HCT116 (cell line): ENCODE measurements around the gene UBE2F. TPM values are rescaled to one million over a fixed set of nuclear protein-coding genes. Genes with fewer than 3 reads are reported as not detected.

Experiments used
- ATAC-seq: fragments of 200-7000 bp; cut with Tn5 transposase; 2 replicates; pipeline ENCODE4 v1.9.1; 2020; ENCODE audit warnings: mild to moderate bottlenecking, moderate library complexity
- BruUV-seq: library from RNA; stranded (reverse); fragments of 400-500 nt; replicated peaks from 2 replicates; lab custom pipeline; 2021; lab: Mats Ljungman, UMichigan
- CTCF ChIA-PET: fragments of 300-600 bp; sonication (Branson Sonifier 250); formaldehyde crosslinking; loops from one replicate; lab custom pipeline; 2021; ENCODE audit warnings: antibody characterized with exemption; lab: Charles Lee
- POLR2A ChIA-PET: fragments of 300-600, 350-600 bp; sonication (Branson Sonifier 250); formaldehyde crosslinking; loops from one replicate; lab custom pipeline; 2021; ENCODE audit warnings: antibody characterized with exemption; lab: Charles Lee
- RAD21 ChIA-PET, 2 experiments: fragments of 300-600 bp; sonication (Branson Sonifier 250); formaldehyde crosslinking; loops; one replicate each; lab custom pipeline; 2023; ENCODE audit warnings: low total read pairs in 2 of 2; ENCODE audit not compliant: uncharacterized antibody in 2 of 2, unreplicated experiment in 2 of 2, low non-redundant PET in 1 of 2; lab: Charles Lee
- DNase-seq: peaks from one replicate; pipeline ENCODE4 v3.0.0-alpha.2; 2010; ENCODE audit warnings: low read depth, low spot score
- H2AFZ ChIP-seq: fragments of 200-600 bp; shearing (Covaris generic), sonication (generic); 2 replicates; pipeline ENCODE4 v1.6.1; 2017; ENCODE audit warnings: low read depth, mixed run types, mixed read lengths, antibody characterized with exemption, low read length; ENCODE audit not compliant: poor library complexity, severe bottlenecking
- H3K27ac ChIP-seq: 2 replicates; pipeline ENCODE4 v1.5.1; 2012; ENCODE audit warnings: low read depth, low read length
- H3K27me3 ChIP-seq: fragments of 200-600 bp; sonication (generic); 2 replicates; pipeline ENCODE4 v1.6.1; 2016; ENCODE audit warnings: mixed run types, low read length, mixed read lengths; ENCODE audit not compliant: insufficient read depth
- H3K36me3 ChIP-seq, 2 experiments: fragments of 200-500 bp in 1 of 2; fragments of 200-600 bp in 1 of 2; sonication (Bioruptor generic) in 1 of 2; sonication (generic) in 1 of 2; 2 replicates each; pipeline versions ENCODE4 v1.5.1 to v1.6.1; 2014 to 2016; ENCODE audit warnings: low read length in 2 of 2, inconsistent platforms in 1 of 2, mixed read lengths in 1 of 2, mixed run types in 1 of 2; ENCODE audit not compliant: insufficient read depth in 2 of 2, control insufficient read depth in 1 of 2
- H3K4me1 ChIP-seq, 2 experiments: fragments of 200-600 bp in 1 of 2; sonication (generic) in 1 of 2; 2 replicates each; pipeline versions ENCODE4 v1.5.1 to v1.6.1; 2012 to 2017; ENCODE audit warnings: low read length in 2 of 2, inconsistent platforms in 1 of 2, mild to moderate bottlenecking in 1 of 2, mixed read lengths in 1 of 2, mixed run types in 1 of 2, moderate library complexity in 1 of 2; ENCODE audit not compliant: insufficient read depth in 2 of 2, control insufficient read depth in 1 of 2
- H3K4me2 ChIP-seq: fragments of 200-600 bp; sonication (generic); 2 replicates; pipeline ENCODE4 v1.6.1; 2017; ENCODE audit warnings: mixed run types, low read length, mixed read lengths
- H3K4me3 ChIP-seq, 2 experiments: fragments of 200-600 bp in 1 of 2; sonication (generic) in 1 of 2; replicated peaks in 1 of 2; 2 replicates each; pipeline ENCODE4 v1.5.1; 2011 to 2016; ENCODE audit warnings: low read length in 2 of 2, control low read depth in 1 of 2, low read depth in 1 of 2, mild to moderate bottlenecking in 1 of 2, mixed read lengths in 1 of 2, mixed run types in 1 of 2
- H3K79me2 ChIP-seq: fragments of 200-600 bp; sonication (generic); 2 replicates; pipeline ENCODE4 v1.6.1; 2017; ENCODE audit warnings: mild to moderate bottlenecking, mixed run types, low read length, moderate library complexity, mixed read lengths; ENCODE audit not compliant: insufficient read depth
- H3K9ac ChIP-seq: fragments of 200-600 bp; sonication (generic); 2 replicates; pipeline ENCODE4 v1.6.1; 2016; ENCODE audit warnings: low read length, mixed read lengths
- H3K9me2 ChIP-seq: fragments of 200-600 bp; sonication (generic), shearing (Covaris generic); 2 replicates; pipeline ENCODE4 v1.6.1; 2017; ENCODE audit warnings: mixed run types, mild to moderate bottlenecking, moderate library complexity; ENCODE audit not compliant: insufficient read depth
- H3K9me3 ChIP-seq, 2 experiments: fragments of 200-500 bp in 1 of 2; fragments of 200-600 bp in 1 of 2; sonication (Bioruptor generic) in 1 of 2; sonication (generic) in 1 of 2; 2 replicates each; pipeline ENCODE4 v1.6.1; 2014 to 2017; ENCODE audit warnings: low read length in 2 of 2, mixed read lengths in 2 of 2, inconsistent platforms in 1 of 2, low read depth in 1 of 2, mild to moderate bottlenecking in 1 of 2, mixed run types in 1 of 2, moderate library complexity in 1 of 2; ENCODE audit not compliant: control insufficient read depth in 1 of 2, insufficient read depth in 1 of 2
- H4K20me1 ChIP-seq: fragments of 200-600 bp; sonication (generic), shearing (Covaris generic); 2 replicates; pipeline ENCODE4 v1.6.1; 2017; ENCODE audit warnings: mixed run types, mild to moderate bottlenecking, moderate library complexity; ENCODE audit not compliant: insufficient read depth
- EGR1 ChIP-seq: IDR thresholded peaks from 2 replicates; pipeline ENCODE4 v1.6.1; 2012; ENCODE audit warnings: low read depth
- FOSL1 ChIP-seq: IDR thresholded peaks from 2 replicates; pipeline ENCODE4 v1.6.1; 2012; ENCODE audit warnings: low read depth
- POLR2A ChIP-seq: IDR thresholded peaks from 2 replicates; pipeline ENCODE4 v1.7.0; 2011; ENCODE audit warnings: borderline replicate concordance; ENCODE audit not compliant: insufficient read depth, insufficient read length; ENCODE audit errors: extremely low read depth
- RAD21 ChIP-seq: IDR thresholded peaks from 2 replicates; pipeline ENCODE4 v1.6.1; 2012; ENCODE audit warnings: low read depth, mild to moderate bottlenecking
- SP1 ChIP-seq: IDR thresholded peaks from 2 replicates; pipeline ENCODE4 v1.6.1; 2012; ENCODE audit warnings: low read depth
- SRF ChIP-seq: IDR thresholded peaks from 2 replicates; pipeline ENCODE4 v1.6.1; 2012; ENCODE audit warnings: low read depth
- YY1 ChIP-seq: IDR thresholded peaks from 2 replicates; pipeline ENCODE4 v1.6.1; 2011; ENCODE audit warnings: low read length, low read depth, moderate library complexity, mild to moderate bottlenecking; ENCODE audit not compliant: insufficient replicate concordance; ENCODE audit errors: extremely low read depth
- ZBTB33 ChIP-seq: IDR thresholded peaks from 2 replicates; pipeline ENCODE4 v1.6.1; 2011; ENCODE audit warnings: mild to moderate bottlenecking, low read length, moderate library complexity; ENCODE audit not compliant: insufficient replicate concordance; ENCODE audit errors: extremely low read depth
- ZFX ChIP-seq: fragments of 450-650 bp; IDR thresholded peaks from 2 replicates; pipeline ENCODE4 v1.6.1; 2017
- intact Hi-C: fragments of 100-400 bp; cut with micrococcal nuclease; formaldehyde crosslinking; loops from 2 replicates; pipeline ENCODE4 v1.10.0; 2022
- total RNA-seq: library from RNA; stranded (reverse); gene quantifications from one replicate; pipeline ENCODE4 v1.2.1, GENCODE V29; 2021; ENCODE audit not compliant: unreplicated experiment
- TF ChIP-seq, protein P1 (sequence below): IDR thresholded peaks from 2 replicates; pipeline ENCODE4 v1.6.1; 2012

The UBE2F gene
- total RNA-seq, 1 experiment from 2014 or later: 32.8 TPM

GRCh38 chr2:237972936-237973335 lies 6.1 kb downstream of the UBE2F start (continued):
- TF ChIP-seq POLR2A: no peak
- no peak for TF ChIP-seq ZBTB33
- TF ChIP-seq SRF: no peak
- TF ChIP-seq EGR1: no peak

DNA sequence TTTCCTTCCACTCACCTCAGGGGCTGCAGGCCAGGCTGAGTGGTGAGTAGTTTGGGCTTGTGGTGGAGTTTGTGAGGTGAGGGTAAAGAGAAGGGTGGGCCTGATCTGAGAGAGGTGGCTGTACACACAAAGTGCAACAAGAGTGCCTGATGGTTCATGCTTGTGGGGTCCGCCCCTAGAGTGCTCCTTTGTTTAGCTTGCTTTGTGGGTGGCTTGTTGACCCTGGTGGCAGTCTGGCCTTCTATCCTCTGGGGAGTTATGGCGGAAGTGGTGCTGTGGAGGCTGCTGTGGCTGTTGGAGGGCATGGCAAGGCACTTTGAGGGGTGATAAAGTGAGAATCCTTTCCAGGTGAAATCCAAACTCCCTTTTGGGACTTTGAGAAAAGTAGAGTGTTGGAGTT lies 10.6 kb downstream of the UBE2F start:
- Histone ChIP-seq H3K9me2 (no peaks in the 10 kb centered on the region), H3K36me3 (peaks cover 0 to 8% of the 10 kb centered on the region in 2 experiments; a peak in 1 of 4 replicates), H3K9me3 (no peaks in the 10 kb centered on the region), H4K20me1 (no peaks in the 10 kb centered on the region), H3K4me2 (no peak overlapping the region), H3K27me3 (no peaks in the 10 kb centered on the region), H3K9ac (no peak overlapping the region), H3K27ac (no peak overlapping the region), H3K4me3 (no peak overlapping the region), H2AFZ (no peak overlapping the region), H3K4me1 (no peaks in the 10 kb centered on the region), H3K79me2 (peaks cover 26% of the 10 kb centered on the region)
- no TSS peak for BruUV-seq
- no peak for DNase-seq
- ChIA-PET POLR2A (no interaction called here), CTCF (no interaction called here), RAD21 (no interaction called here)
- TF ChIP-seq POLR2A (no peak), ZBTB33 (no peak), EGR1 (no peak), SP1 (no peak), ZFX (no peak), RAD21 (no peak), YY1 (no peak), SRF (no peak), FOSL1 (no peak)
- TF ChIP-seq, protein P1, sequence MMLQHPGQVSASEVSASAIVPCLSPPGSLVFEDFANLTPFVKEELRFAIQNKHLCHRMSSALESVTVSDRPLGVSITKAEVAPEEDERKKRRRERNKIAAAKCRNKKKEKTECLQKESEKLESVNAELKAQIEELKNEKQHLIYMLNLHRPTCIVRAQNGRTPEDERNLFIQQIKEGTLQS: no peak
- ATAC-seq: no peak
- intact Hi-C loops: no loop called here
